NCI-H2107 (cell line): ENCODE measurements around the gene CNTLN.
"Not testable (repeated sequence)": the region's sequence is repeated elsewhere in the genome, so short reads cannot be mapped to it uniquely, and the experiment has no call there.

ENCODE experiments used
- DNase-seq: peaks from one replicate; lab custom pipeline; 2025; lab: John Stamatoyannopoulos, UW

CNTLN gene

GRCh38 chr9:17318821-17319320 lies 184.0 kb downstream of the CNTLN start:
- no peak for DNase-seq

- DNase-seq: no peak
These were observed 185.0 kb downstream of the CNTLN start for GRCh38 chr9:17319864-17320263.

- no peak for DNase-seq
These were observed 188.3 kb downstream of the CNTLN start for GRCh38 chr9:17322882-17323864.

- DNase-seq: no peak
These were observed 193.5 kb downstream of the CNTLN start for GRCh38 chr9:17328331-17328730.

GRCh38 chr9:17330097-17330496 lies 195.3 kb downstream of the CNTLN start:
- DNase-seq: no peak

- DNase-seq: no peak
These were observed 197.3 kb downstream of the CNTLN start for GRCh38 chr9:17332115-17332514.

GRCh38 chr9:17339156-17339555 lies 204.3 kb downstream of the CNTLN start:
- DNase-seq: no peak

GRCh38 chr9:17342696-17343095 lies 207.9 kb downstream of the CNTLN start:
- DNase-seq: no peak

GRCh38 chr9:17349831-17350230 lies 215.0 kb downstream of the CNTLN start:
- no peak for DNase-seq

- not testable (repeated sequence) for DNase-seq
These were observed 219.2 kb downstream of the CNTLN start for GRCh38 chr9:17354006-17354405.

- no peak for DNase-seq
These were observed 226.5 kb downstream of the CNTLN start for GRCh38 chr9:17361378-17361777.

GRCh38 chr9:17367035-17367434 lies 232.2 kb downstream of the CNTLN start:
- no peak for DNase-seq

- no peak for DNase-seq
These were observed 245.5 kb downstream of the CNTLN start for GRCh38 chr9:17380126-17380861.

GRCh38 chr9:17387565-17387964 lies 252.7 kb downstream of the CNTLN start:
- no peak for DNase-seq

GRCh38 chr9:17389026-17389425 lies 254.2 kb downstream of the CNTLN start:
- no peak for DNase-seq

- no peak for DNase-seq
These were observed 260.2 kb downstream of the CNTLN start for GRCh38 chr9:17394881-17395510.

GRCh38 chr9:17397166-17397728 lies 262.4 kb downstream of the CNTLN start:
- DNase-seq: not testable (repeated sequence)

GRCh38 chr9:17398350-17398749 lies 263.5 kb downstream of the CNTLN start:
- no peak for DNase-seq

- DNase-seq: no peak
These were observed 267.0 kb downstream of the CNTLN start for GRCh38 chr9:17401858-17402257.

GRCh38 chr9:17402309-17402708 lies 267.5 kb downstream of the CNTLN start:
- DNase-seq: no peak

- DNase-seq: no peak
These were observed 268.7 kb downstream of the CNTLN start for GRCh38 chr9:17403539-17403938.

GRCh38 chr9:17414986-17415385 lies 280.1 kb downstream of the CNTLN start:
- DNase-seq: no peak
